HCT116 (cell line): ENCODE data around the gene STAT4. TPM values are rescaled to one million over a fixed set of nuclear protein-coding genes. Genes with fewer than 3 reads are reported as not detected.
A peak's percentile ranks its signal among the peaks of the same experiment; 100 is the strongest.

Source experiments
- CEBPB ChIP-seq: IDR thresholded peaks from 2 replicates; pipeline ENCODE4 v1.6.1; 2012; ENCODE audit warnings: low read depth
- EGR1 ChIP-seq: IDR thresholded peaks from 2 replicates; pipeline ENCODE4 v1.6.1; 2012; ENCODE audit warnings: low read depth
- EZH2phosphoT487 ChIP-seq: fragments of 200-600 bp; IDR thresholded peaks from 2 replicates; pipeline ENCODE4 v1.6.1; 2018; ENCODE audit warnings: antibody characterized with exemption, borderline replicate concordance
- FOSL1 ChIP-seq: IDR thresholded peaks from 2 replicates; pipeline ENCODE4 v1.6.1; 2012; ENCODE audit warnings: low read depth
- MAX ChIP-seq: IDR thresholded peaks from 2 replicates; pipeline ENCODE4 v1.6.1; 2012
- POLR2AphosphoS5 ChIP-seq: IDR thresholded peaks from 2 replicates; pipeline ENCODE4 v1.6.1; 2011; ENCODE audit warnings: mild to moderate bottlenecking, low read depth, low read length, moderate library complexity
- RAD21 ChIP-seq: IDR thresholded peaks from 2 replicates; pipeline ENCODE4 v1.6.1; 2012; ENCODE audit warnings: low read depth, mild to moderate bottlenecking
- SIN3A ChIP-seq: IDR thresholded peaks from 2 replicates; pipeline ENCODE4 v1.6.1; 2012; ENCODE audit warnings: low read depth
- SP1 ChIP-seq: IDR thresholded peaks from 2 replicates; pipeline ENCODE4 v1.6.1; 2012; ENCODE audit warnings: low read depth
- YY1 ChIP-seq: IDR thresholded peaks from 2 replicates; pipeline ENCODE4 v1.6.1; 2011; ENCODE audit warnings: low read length, low read depth, moderate library complexity, mild to moderate bottlenecking; ENCODE audit not compliant: insufficient replicate concordance; ENCODE audit errors: extremely low read depth
- ZFX ChIP-seq: fragments of 450-650 bp; IDR thresholded peaks from 2 replicates; pipeline ENCODE4 v1.6.1; 2017
- ZNF274 ChIP-seq: fragments of 200-500 bp; sonication (Bioruptor generic); IDR thresholded peaks from 2 replicates; pipeline ENCODE4 v1.6.1; 2014; ENCODE audit warnings: mild to moderate bottlenecking, low read depth, low read length, inconsistent platforms
- total RNA-seq: library from RNA; stranded (reverse); gene quantifications from one replicate; pipeline ENCODE4 v1.2.1, GENCODE V29; 2021; ENCODE audit not compliant: unreplicated experiment
- TF ChIP-seq, protein P1 (sequence below), 3 experiments: fragments of 200-600 bp in 1 of 3; sonication (generic) in 1 of 3; IDR thresholded peaks in 2 of 3; conservative IDR thresholded peaks in 1 of 3; 2 replicates each; pipeline ENCODE4 v1.5.1; 2012 to 2017; ENCODE audit warnings: low read depth in 2 of 3, low read length in 2 of 3, antibody characterized with exemption in 1 of 3, borderline replicate concordance in 1 of 3, control low read depth in 1 of 3, mild to moderate bottlenecking in 1 of 3, mixed read lengths in 1 of 3, mixed run types in 1 of 3, moderate library complexity in 1 of 3; ENCODE audit not compliant: insufficient read depth in 1 of 3

STAT4 gene
- total RNA-seq, 1 experiment from 2014 or later = 2.0 TPM

- TF ChIP-seq, protein P1, sequence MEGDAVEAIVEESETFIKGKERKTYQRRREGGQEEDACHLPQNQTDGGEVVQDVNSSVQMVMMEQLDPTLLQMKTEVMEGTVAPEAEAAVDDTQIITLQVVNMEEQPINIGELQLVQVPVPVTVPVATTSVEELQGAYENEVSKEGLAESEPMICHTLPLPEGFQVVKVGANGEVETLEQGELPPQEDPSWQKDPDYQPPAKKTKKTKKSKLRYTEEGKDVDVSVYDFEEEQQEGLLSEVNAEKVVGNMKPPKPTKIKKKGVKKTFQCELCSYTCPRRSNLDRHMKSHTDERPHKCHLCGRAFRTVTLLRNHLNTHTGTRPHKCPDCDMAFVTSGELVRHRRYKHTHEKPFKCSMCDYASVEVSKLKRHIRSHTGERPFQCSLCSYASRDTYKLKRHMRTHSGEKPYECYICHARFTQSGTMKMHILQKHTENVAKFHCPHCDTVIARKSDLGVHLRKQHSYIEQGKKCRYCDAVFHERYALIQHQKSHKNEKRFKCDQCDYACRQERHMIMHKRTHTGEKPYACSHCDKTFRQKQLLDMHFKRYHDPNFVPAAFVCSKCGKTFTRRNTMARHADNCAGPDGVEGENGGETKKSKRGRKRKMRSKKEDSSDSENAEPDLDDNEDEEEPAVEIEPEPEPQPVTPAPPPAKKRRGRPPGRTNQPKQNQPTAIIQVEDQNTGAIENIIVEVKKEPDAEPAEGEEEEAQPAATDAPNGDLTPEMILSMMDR (IDR thresholded peaks at IDR 0.05 in 2 of 3, conservative IDR thresholded peaks at IDR 0.05 in 1 of 3; ENCODE audit: borderline replicate concordance in 1 of 3, insufficient read depth in 1 of 3, low read depth in 2 of 3, low read length in 2 of 3) = peak; percentile 61 to 76 (median 75)
- TF ChIP-seq ZFX (no peak), SIN3A (no peak), YY1 (no peak), MAX (no peak), CEBPB (no peak), SP1 (no peak), POLR2AphosphoS5 (no peak), ZNF274 (no peak), EZH2phosphoT487 (no peak), FOSL1 (no peak), RAD21 (peak; percentile 76), EGR1 (no peak)
Measured at GRCh38 chr2:191030521-191031154, 120.2 kb downstream of the STAT4 start (continued).
